Body of pancreas (tissue), 4 donors: ENCODE measurements around the gene NUPR1.
A peak's percentile ranks its signal among the peaks of the same experiment; 100 is the strongest.

Experiments
- CTCF ChIP-seq, 7 experiments: fragments of 450-650 bp in 4 of 7; fragments of 200-600 bp in 3 of 7; sonication (generic) in 3 of 7; IDR thresholded peaks; one replicate each; pipeline ENCODE4 v1.5.1; 2016 to 2019; ENCODE audit warnings: antibody characterized with exemption in 7 of 7
- POLR2A ChIP-seq, 3 donors: fragments of 450-650 bp; IDR thresholded peaks; one replicate each; pipeline ENCODE4 v1.6.1; 2016; ENCODE audit warnings: antibody characterized with exemption in 3 of 3, mild to moderate bottlenecking in 2 of 3

- peak; percentile 86 to 97 (median 95) for TF ChIP-seq POLR2A (IDR thresholded peaks at IDR 0.05)
- no peak for TF ChIP-seq CTCF (IDR thresholded peaks at IDR 0.05)
Observed at GRCh38 chr16:28538733-28539596, at the start of gene NUPR1.
